H1 (cell line): Measurements from ENCODE around the gene DTX3. TPM values are rescaled to one million over a fixed set of nuclear protein-coding genes. Genes with fewer than 3 reads are reported as not detected.

Experiments
- CTCF ChIA-PET: fragments of 300-600 bp; sonication (Branson Sonifier 250); formaldehyde crosslinking; loops from one replicate; lab custom pipeline; 2021; ENCODE audit not compliant: partially characterized antibody; lab: Charles Lee
- POLR2A ChIA-PET: fragments of 300-600 bp; sonication (Branson Sonifier 250); formaldehyde crosslinking; loops from one replicate; lab custom pipeline; 2021; ENCODE audit warnings: inconsistent platforms; ENCODE audit not compliant: partially characterized antibody; lab: Charles Lee
- DNase-seq, 2 experiments: peaks; one replicate each; pipeline versions ENCODE4 v3.0.0 to v3.0.0-alpha.2; 2010 to 2022; ENCODE audit warnings: low spot score in 2 of 2, low read depth in 1 of 2, mixed read lengths in 1 of 2
- FAIRE-seq: peaks from 2 replicates; lab custom pipeline; 2011; peaks lifted over from hg19 to GRCh38; lab: Jason Lieb, UNC
- H2AFZ ChIP-seq: 2 replicates; pipeline ENCODE4 v1.8.1; 2012; ENCODE audit warnings: low read length, inconsistent platforms
- H2AK5ac ChIP-seq: 2 replicates; pipeline ENCODE4 v1.6.1; 2013; ENCODE audit warnings: low read depth, low read length
- H2BK120ac ChIP-seq: replicated peaks from 2 replicates; pipeline ENCODE3; 2013; ENCODE audit warnings: low read depth, low read length, inconsistent platforms
- H2BK12ac ChIP-seq: 2 replicates; pipeline ENCODE4 v1.6.1; 2013; ENCODE audit warnings: low read depth, low read length
- H2BK15ac ChIP-seq: 2 replicates; pipeline ENCODE4 v1.6.1; 2013; ENCODE audit warnings: low read length
- H2BK20ac ChIP-seq: 2 replicates; pipeline ENCODE4 v1.6.1; 2013; ENCODE audit warnings: low read length
- H2BK5ac ChIP-seq: 2 replicates; pipeline ENCODE4 v1.6.1; 2013; ENCODE audit warnings: low read depth, low read length
- H3K14ac ChIP-seq: 2 replicates; pipeline ENCODE4 v1.6.1; 2013; ENCODE audit warnings: inconsistent platforms; ENCODE audit not compliant: insufficient read length
- H3K18ac ChIP-seq: 2 replicates; pipeline ENCODE4 v1.6.1; 2013; ENCODE audit warnings: low read length; ENCODE audit errors: extremely low read depth
- H3K23ac ChIP-seq: 2 replicates; pipeline ENCODE4 v1.6.1; 2013; ENCODE audit warnings: inconsistent platforms; ENCODE audit not compliant: insufficient read length
- H3K23me2 ChIP-seq: 2 replicates; pipeline ENCODE4 v1.6.1; 2013; ENCODE audit warnings: low read depth, low read length
- H3K27ac ChIP-seq: 2 replicates; pipeline ENCODE4 v1.6.1; 2011; ENCODE audit warnings: low read depth, low read length, inconsistent platforms
- H3K27me3 ChIP-seq, 4 experiments: replicated peaks in 1 of 4; 1 replicate in 1 of 4; 2 replicates in 3 of 4; pipeline versions ENCODE4 v1.6.1 to v1.8.1; 2011 to 2013; ENCODE audit warnings: low read length in 3 of 4, mild to moderate bottlenecking in 3 of 4, inconsistent platforms in 2 of 4, mixed read lengths in 2 of 4, moderate library complexity in 1 of 4; ENCODE audit not compliant: control insufficient read depth in 3 of 4, insufficient read depth in 3 of 4; ENCODE audit errors: extremely low read depth in 1 of 4
- H3K36me3 ChIP-seq, 4 experiments: 2 replicates each; pipeline versions ENCODE4 v1.6.1 to v1.8.1; 2011 to 2013; ENCODE audit warnings: mild to moderate bottlenecking in 4 of 4, low read length in 3 of 4, moderate library complexity in 2 of 4, control low read depth in 1 of 4, inconsistent platforms in 1 of 4; ENCODE audit not compliant: insufficient read depth in 4 of 4, control insufficient read depth in 2 of 4
- H3K4ac ChIP-seq: replicated peaks from 2 replicates; pipeline ENCODE3; 2013; ENCODE audit warnings: low read length, low read depth, mixed read lengths, inconsistent platforms; ENCODE audit not compliant: insufficient read length
- H3K4me1 ChIP-seq, 4 experiments: replicated peaks in 1 of 4; 1 replicate in 1 of 4; 2 replicates in 3 of 4; pipeline versions ENCODE4 v1.6.1 to v1.8.1; 2011 to 2013; ENCODE audit warnings: low read length in 3 of 4, inconsistent platforms in 2 of 4, mixed read lengths in 1 of 4; ENCODE audit not compliant: insufficient read depth in 4 of 4, control insufficient read depth in 3 of 4
- H3K4me2 ChIP-seq, 2 experiments: 2 replicates each; pipeline versions ENCODE4 v1.6.1 to v1.8.1; 2011 to 2013; ENCODE audit warnings: low read depth in 2 of 2, low read length in 2 of 2, control low read depth in 1 of 2, inconsistent platforms in 1 of 2, mild to moderate bottlenecking in 1 of 2; ENCODE audit not compliant: insufficient read depth in 1 of 2
- H3K4me3 ChIP-seq, 4 experiments: fragments of 200-600, 300-600 bp in 1 of 4; sonication (generic), shearing (Covaris generic), sonication (Bioruptor Twin) in 1 of 4; 2 replicates each; pipeline versions ENCODE4 v1.5.1 to v1.8.1; 2011 to 2016; ENCODE audit warnings: low read length in 4 of 4, low read depth in 3 of 4, control low read depth in 2 of 4, inconsistent platforms in 2 of 4, mild to moderate bottlenecking in 2 of 4, mixed read lengths in 1 of 4, moderate library complexity in 1 of 4; ENCODE audit not compliant: insufficient read depth in 2 of 4; ENCODE audit errors: extremely low read depth in 1 of 4
- H3K56ac ChIP-seq: replicated peaks from 2 replicates; pipeline ENCODE3; 2013; ENCODE audit warnings: low read depth, mild to moderate bottlenecking, mixed read lengths, low read length, inconsistent platforms; ENCODE audit not compliant: insufficient read length
- H3K79me1 ChIP-seq: 2 replicates; pipeline ENCODE4 v1.6.1; 2013; ENCODE audit warnings: low read depth, low read length, control low read depth
- H3K79me2 ChIP-seq, 2 experiments: 2 replicates each; pipeline versions ENCODE4 v1.6.1 to v1.8.1; 2012 to 2013; ENCODE audit warnings: low read length in 2 of 2, mild to moderate bottlenecking in 2 of 2, inconsistent platforms in 1 of 2; ENCODE audit not compliant: insufficient read depth in 2 of 2, control insufficient read depth in 1 of 2
- H3K9ac ChIP-seq, 4 experiments: replicated peaks in 1 of 4; 1 replicate in 1 of 4; 2 replicates in 3 of 4; pipeline versions ENCODE4 v1.6.1 to v1.8.1; 2011 to 2013; ENCODE audit warnings: low read depth in 3 of 4, low read length in 3 of 4, control low read depth in 2 of 4, mild to moderate bottlenecking in 2 of 4, moderate library complexity in 2 of 4, inconsistent platforms in 1 of 4; ENCODE audit errors: extremely low read depth in 1 of 4
- H3K9me3 ChIP-seq, 2 experiments: 2 replicates each; pipeline versions ENCODE4 v1.6.1 to v1.8.1; 2012 to 2013; ENCODE audit warnings: mild to moderate bottlenecking in 2 of 2, moderate library complexity in 2 of 2, control low read depth in 1 of 2, inconsistent platforms in 1 of 2, low read depth in 1 of 2, low read length in 1 of 2, mixed read lengths in 1 of 2; ENCODE audit not compliant: insufficient read depth in 2 of 2
- H4K20me1 ChIP-seq, 2 experiments: replicated peaks in 1 of 2; 2 replicates each; pipeline versions ENCODE3 to v1.8.1; 2011 to 2013; ENCODE audit warnings: inconsistent platforms in 2 of 2, low read length in 2 of 2, mild to moderate bottlenecking in 1 of 2; ENCODE audit not compliant: insufficient read depth in 2 of 2, control insufficient read depth in 1 of 2
- H4K5ac ChIP-seq: 2 replicates; pipeline ENCODE4 v1.6.1; 2013; ENCODE audit warnings: low read length, low read depth, mixed read lengths, inconsistent platforms; ENCODE audit not compliant: insufficient read length
- H4K8ac ChIP-seq: 2 replicates; pipeline ENCODE4 v1.8.0; 2013; ENCODE audit warnings: mild to moderate bottlenecking, moderate library complexity, low read length, inconsistent platforms; ENCODE audit not compliant: insufficient read depth; ENCODE audit errors: extremely low read depth
- H4K91ac ChIP-seq: replicated peaks from 2 replicates; pipeline ENCODE3; 2013; ENCODE audit warnings: low read length, mixed read lengths, inconsistent platforms; ENCODE audit not compliant: insufficient read length
- CEBPB ChIP-seq: IDR thresholded peaks from 2 replicates; pipeline ENCODE4 v1.6.1; 2012; ENCODE audit warnings: low read depth, low read length
- CTCF ChIP-seq, 3 experiments: IDR thresholded peaks; 1 replicate in 2 of 3; 2 replicates in 1 of 3; pipeline versions ENCODE4 v1.5.1 to v1.6.1; 2011; ENCODE audit warnings: low read length in 3 of 3, mild to moderate bottlenecking in 3 of 3, inconsistent platforms in 2 of 3, low read depth in 1 of 3, moderate library complexity in 1 of 3; ENCODE audit not compliant: insufficient read depth in 1 of 3; ENCODE audit errors: control extremely low read depth in 1 of 3
- EZH2 ChIP-seq: fragments of 200-600 bp; sonication (generic); IDR thresholded peaks from 2 replicates; pipeline ENCODE4 v1.7.1; 2012; ENCODE audit warnings: low read depth, mild to moderate bottlenecking, moderate library complexity, low read length, inconsistent platforms; ENCODE audit not compliant: severe bottlenecking
- GABPA ChIP-seq: IDR thresholded peaks from 2 replicates; pipeline ENCODE4 v1.6.1; 2011; ENCODE audit warnings: mild to moderate bottlenecking, low read length, moderate library complexity, borderline replicate concordance; ENCODE audit not compliant: insufficient read depth
- GTF2F1 ChIP-seq: IDR thresholded peaks from 2 replicates; pipeline ENCODE4 v1.6.1; 2012; ENCODE audit warnings: low read depth, low read length, improper control_type of control experiment, borderline replicate concordance
- NANOG ChIP-seq: IDR thresholded peaks from 2 replicates; pipeline ENCODE4 v1.6.1; 2011; ENCODE audit warnings: low read length, low read depth, mild to moderate bottlenecking, inconsistent platforms; ENCODE audit not compliant: insufficient read depth, poor library complexity, severe bottlenecking
- PHF8 ChIP-seq: fragments of 200-600 bp; sonication (generic); conservative IDR thresholded peaks from 2 replicates; pipeline ENCODE4 v1.7.1; 2012; ENCODE audit warnings: low read depth, mild to moderate bottlenecking, inconsistent platforms, low read length, moderate library complexity
- POU5F1 ChIP-seq: IDR thresholded peaks from 2 replicates; pipeline ENCODE4 v1.6.1; 2011; ENCODE audit warnings: low read depth, mild to moderate bottlenecking, low read length, moderate library complexity
- RNF2 ChIP-seq: fragments of 200-900, 300-1000 bp; sonication (generic); IDR thresholded peaks from 2 replicates; pipeline ENCODE4 v1.7.1; 2016; ENCODE audit warnings: borderline replicate concordance, low read depth, mild to moderate bottlenecking, antibody characterized with exemption, low read length; ENCODE audit not compliant: poor library complexity, severe bottlenecking; ENCODE audit errors: missing control alignments
- ZNF274 ChIP-seq: IDR thresholded peaks from 2 replicates; pipeline ENCODE4 v1.7.0; 2012; ENCODE audit warnings: low read length, borderline replicate concordance; ENCODE audit errors: extremely low read depth
- WGBS, 2 experiments: shearing (Covaris generic) in 1 of 2; methylation state at CpG; one replicate each; pipeline versions ENCODE4 v1.1.6 to v1.1.7; 2013 to 2015; ENCODE audit warnings: low lambda C conversion rate in 2 of 2, mixed read lengths in 2 of 2, inconsistent platforms in 1 of 2, low coverage in 1 of 2, missing lambda C conversion rate in 1 of 2; ENCODE audit not compliant: insufficient replicate concordance in 2 of 2, insufficient coverage in 1 of 2, insufficient read length in 1 of 2; ENCODE audit errors: extremely low coverage in 1 of 2, missing lambda C conversion rate in 1 of 2; 5-methylcytosine and 5-hydroxymethylcytosine counted together
- polyA plus RNA-seq, 7 experiments: library from polyadenylated mRNA; depleted of rRNA in 3 of 7; stranded (reverse) in 5 of 7; unstranded in 2 of 7; fragments of >200 nt in 5 of 7; fragments of 200-250 nt in 2 of 7; gene quantifications; 1 replicate in 5 of 7; 2 replicates in 1 of 7; 4 replicates in 1 of 7; pipeline versions ENCODE4 v1.2.1 to v1.2.3, GENCODE V29; 2011 to 2013; ENCODE audit warnings: missing spikeins in 2 of 7, mixed read lengths in 2 of 7
- total RNA-seq: library from RNA; stranded (reverse); fragmentation: NEBNext Ultra II Directional; extraction: Animal tissue kit (Norgen Biotek cat#: 25700); gene quantifications from 2 replicates; pipeline ENCODE4 v1.2.1, GENCODE V29; 2021

Gene DTX3
- total and polyA plus RNA-seq, 2 of the 8 experiments (the other 6 are each of a cell fraction or from before 2014, with no cell fraction given), result 41.8 to 92.5 TPM

GRCh38 chr12:57574795-57575194 is 29.8 kb upstream of the DTX3 start:
- Histone ChIP-seq H3K4ac (no peak overlapping the region), H4K5ac (no peak overlapping the region), H3K4me1 (no peaks in the 10 kb centered on the region), H2BK12ac (no peak overlapping the region), H3K18ac (no peak overlapping the region), H3K9me3 (no peaks in the 10 kb centered on the region), H3K27ac (no peak overlapping the region), H3K4me2 (no peak overlapping the region), H3K27me3 (no peaks in the 10 kb centered on the region), H3K79me1 (no peaks in the 10 kb centered on the region), H2BK120ac (no peak overlapping the region), H4K91ac (no peak overlapping the region), H3K79me2 (no peaks in the 10 kb centered on the region), H2BK20ac (no peak overlapping the region), H4K8ac (no peak overlapping the region), H3K23me2 (no peaks in the 10 kb centered on the region), H3K14ac (no peak overlapping the region), H2AFZ (no peak overlapping the region), H3K9ac (no peak overlapping the region), H3K4me3 (no peak overlapping the region), H3K23ac (no peak overlapping the region), H4K20me1 (peaks cover 0 to 7% of the 10 kb centered on the region in 2 experiments), H3K36me3 (peaks cover 21 to 72% (median 51%) of the 10 kb centered on the region in 4 experiments), H2AK5ac (no peak overlapping the region), H2BK5ac (no peak overlapping the region), H3K56ac (no peak overlapping the region), H2BK15ac (no peak overlapping the region)
- 79% methylated on average over 10 of the region's 10 CpGs; no CpG with 5 or more reads in 1 of the 2 experiments for WGBS, 2 experiments
- DNase-seq, result no peak
- FAIRE-seq, result no peak
- CTCF ChIA-PET, result interaction anchor here (0.6 to 5.0 kb wide), 8 partner anchors 9 to 158 kb away, joined by 3 to 29 read pairs (median 5); no protein-coding TSS in a partner anchor
- POLR2A ChIA-PET, result interaction anchor here (0.6 to 1.7 kb wide), 7 partner anchors 10 to 151 kb away, joined by 3 to 4 read pairs (median 3); no protein-coding TSS in a partner anchor
- no peak for TF ChIP-seq CTCF (IDR thresholded peaks at IDR 0.05; ENCODE audit: control extremely low read depth in 1 of 3, insufficient read depth in 1 of 3, low read depth in 1 of 3, low read length in 3 of 3)
- TF ChIP-seq EZH2, result no peak
- TF ChIP-seq PHF8, result no peak
- no peak for TF ChIP-seq GTF2F1
- no peak for TF ChIP-seq POU5F1
- TF ChIP-seq NANOG, result no peak
- TF ChIP-seq CEBPB, result no peak
- TF ChIP-seq RNF2, result no peak
- no peak for TF ChIP-seq ZNF274
- TF ChIP-seq GABPA, result no peak
